Superior temporal gyrus (tissue), 1 donor: ENCODE measurements around the gene TRIM52.

ENCODE experiments used
- DNase-seq: peaks from one replicate; pipeline ENCODE4 v3.0.0-alpha.2; 2016; ENCODE audit errors: extremely low spot score

The TRIM52 gene

DNA sequence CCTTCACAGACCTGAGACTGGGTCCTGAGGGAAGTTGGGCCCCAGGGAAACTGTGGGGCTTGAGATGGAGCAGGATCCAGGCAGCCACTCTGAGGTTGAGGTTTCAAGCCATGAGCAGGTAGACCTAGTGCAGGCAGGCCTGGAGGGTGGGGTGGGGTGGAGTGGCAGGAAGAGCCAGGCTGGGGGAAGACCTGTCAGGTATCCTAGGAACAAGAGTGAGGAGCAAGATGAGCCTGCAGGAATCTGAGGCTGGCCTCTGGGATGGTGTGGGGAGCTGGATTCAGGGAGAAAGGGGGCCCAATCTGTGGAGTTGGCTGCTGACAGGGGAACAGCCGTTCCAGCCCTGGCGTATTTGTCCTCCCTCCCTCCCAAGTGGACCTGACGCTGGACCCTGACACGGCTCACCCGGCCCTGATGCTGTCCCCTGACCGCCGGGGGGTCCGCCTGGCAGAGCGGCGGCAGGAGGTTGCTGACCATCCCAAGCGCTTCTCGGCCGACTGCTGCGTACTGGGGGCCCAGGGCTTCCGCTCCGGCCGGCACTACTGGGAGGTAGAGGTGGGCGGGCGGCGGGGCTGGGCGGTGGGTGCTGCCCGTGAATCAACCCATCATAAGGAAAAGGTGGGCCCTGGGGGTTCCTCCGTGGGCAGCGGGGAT, 27.0 kb downstream of the TRIM52 start:
- no peak for DNase-seq

DNA sequence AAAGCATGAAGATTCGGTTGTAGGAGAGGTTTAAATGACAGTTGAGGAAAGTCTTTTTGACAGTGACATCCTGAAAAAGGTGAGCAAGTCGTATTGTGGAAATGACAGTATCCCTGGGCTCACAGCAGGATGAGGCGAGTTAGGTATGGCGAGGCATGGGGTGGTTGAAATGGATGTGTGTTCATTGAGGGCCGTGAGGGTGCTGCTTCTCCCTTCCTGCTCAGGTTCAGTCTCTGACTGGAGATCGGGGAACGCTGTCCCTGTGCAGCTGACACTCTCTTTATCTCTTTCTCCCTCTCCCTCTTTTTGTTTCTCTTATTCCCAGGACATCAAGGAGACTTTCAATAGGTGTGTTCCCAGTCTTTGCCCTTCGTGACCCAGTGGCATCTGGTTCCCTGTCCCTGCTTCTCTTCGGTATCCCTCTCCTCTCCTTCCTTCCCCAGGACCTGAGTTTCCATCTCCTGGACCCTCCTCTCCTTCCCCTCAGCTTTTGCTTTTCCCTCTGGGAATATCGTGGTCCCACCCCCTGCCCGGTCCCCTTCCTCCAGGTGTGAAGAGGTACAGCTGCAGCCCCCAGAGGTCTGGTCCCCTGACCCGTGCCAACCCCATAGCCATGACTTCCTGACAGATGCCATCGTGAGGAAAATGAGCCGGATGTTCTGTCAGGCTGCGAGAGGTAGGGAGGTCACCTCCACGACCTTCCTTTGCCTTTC, 27.7 kb downstream of the TRIM52 start:
- DNase-seq, result no peak

GRCh38 chr5:181232593-181232992, 28.4 kb downstream of the TRIM52 start:
- no peak for DNase-seq

DNA sequence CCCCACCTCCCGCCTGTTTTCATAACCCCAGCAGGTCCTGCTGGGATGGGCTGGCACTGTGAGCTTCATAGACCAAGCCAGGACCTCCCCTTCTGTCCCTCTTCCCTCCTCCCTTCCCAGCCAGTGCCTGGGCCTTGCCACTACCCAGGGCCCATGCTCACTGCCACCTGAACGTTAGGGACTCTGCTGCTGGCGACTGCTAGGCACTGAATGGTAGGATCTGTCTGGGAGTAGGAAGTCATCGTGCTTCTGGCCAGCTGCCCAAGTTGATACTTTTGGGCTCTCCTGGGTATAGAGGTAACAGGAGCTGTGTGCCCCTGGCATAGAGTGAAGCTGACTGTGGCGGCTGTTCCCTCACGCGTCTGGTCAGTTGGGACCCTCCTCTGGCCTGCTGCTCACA, 29.5 kb downstream of the TRIM52 start:
- no peak for DNase-seq

- no peak for DNase-seq
These were observed 30.4 kb downstream of the TRIM52 start for GRCh38 chr5:181230551-181230950.

GRCh38 chr5:181229996-181230395, 30.9 kb downstream of the TRIM52 start:
- no peak for DNase-seq

DNA sequence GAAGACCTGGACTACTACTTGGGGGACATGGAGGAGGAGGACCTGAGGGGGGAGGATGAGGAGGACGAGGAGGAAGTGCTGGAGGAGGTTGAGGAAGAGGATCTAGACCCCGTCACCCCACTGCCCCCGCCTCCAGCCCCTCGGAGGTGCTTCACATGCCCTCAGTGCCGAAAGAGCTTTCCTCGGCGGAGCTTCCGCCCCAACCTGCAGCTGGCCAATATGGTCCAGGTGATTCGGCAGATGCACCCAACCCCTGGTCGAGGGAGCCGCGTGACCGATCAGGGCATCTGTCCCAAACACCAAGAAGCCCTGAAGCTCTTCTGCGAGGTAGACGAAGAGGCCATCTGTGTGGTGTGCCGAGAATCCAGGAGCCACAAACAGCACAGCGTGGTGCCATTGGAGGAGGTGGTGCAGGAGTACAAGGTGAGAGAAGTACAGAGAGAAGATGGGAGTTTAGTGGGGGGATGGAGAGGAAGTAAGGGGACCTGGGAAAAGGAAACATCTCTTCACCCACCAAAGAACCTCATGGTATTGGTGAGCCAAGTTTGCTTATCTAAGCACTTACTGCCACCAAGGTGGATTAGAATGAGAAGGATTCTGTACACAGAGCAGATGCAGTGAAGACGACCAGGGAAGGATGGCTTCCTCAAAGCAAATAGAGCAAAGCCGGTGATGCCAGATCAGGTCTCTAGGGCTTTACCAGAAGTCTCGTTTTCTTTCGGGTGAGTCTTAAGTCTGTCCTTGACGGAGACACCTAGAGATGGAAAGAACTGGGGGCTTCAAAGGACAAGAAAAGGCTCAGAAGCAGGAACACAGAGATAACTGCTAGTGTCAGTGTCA, 36.3 kb downstream of the TRIM52 start:
- no peak for DNase-seq

DNA sequence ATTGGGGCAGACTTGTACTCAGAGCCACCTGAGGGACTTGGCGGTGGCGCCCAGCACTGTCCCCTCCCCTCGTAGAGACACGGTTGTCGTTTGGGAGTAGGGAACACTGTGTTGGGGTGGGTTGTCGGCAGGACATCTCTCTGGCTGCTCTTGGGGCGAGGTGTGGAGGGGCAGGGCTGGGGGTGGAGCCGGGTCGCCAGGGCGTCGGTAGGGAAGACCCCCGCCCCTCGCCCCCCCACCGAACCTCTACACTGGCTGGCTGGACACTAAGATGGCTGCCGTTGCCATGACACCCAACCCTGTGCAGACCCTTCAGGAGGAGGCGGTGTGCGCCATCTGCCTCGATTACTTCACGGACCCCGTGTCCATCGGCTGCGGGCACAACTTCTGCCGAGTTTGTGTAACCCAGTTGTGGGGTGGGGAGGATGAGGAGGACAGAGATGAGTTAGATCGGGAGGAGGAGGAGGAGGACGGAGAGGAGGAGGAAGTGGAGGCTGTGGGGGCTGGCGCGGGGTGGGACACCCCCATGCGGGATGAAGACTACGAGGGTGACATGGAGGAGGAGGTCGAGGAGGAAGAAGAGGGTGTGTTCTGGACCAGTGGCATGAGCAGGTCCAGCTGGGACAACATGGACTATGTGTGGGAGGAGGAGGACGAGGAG, 37.1 kb downstream of the TRIM52 start:
- DNase-seq, result no peak

DNA sequence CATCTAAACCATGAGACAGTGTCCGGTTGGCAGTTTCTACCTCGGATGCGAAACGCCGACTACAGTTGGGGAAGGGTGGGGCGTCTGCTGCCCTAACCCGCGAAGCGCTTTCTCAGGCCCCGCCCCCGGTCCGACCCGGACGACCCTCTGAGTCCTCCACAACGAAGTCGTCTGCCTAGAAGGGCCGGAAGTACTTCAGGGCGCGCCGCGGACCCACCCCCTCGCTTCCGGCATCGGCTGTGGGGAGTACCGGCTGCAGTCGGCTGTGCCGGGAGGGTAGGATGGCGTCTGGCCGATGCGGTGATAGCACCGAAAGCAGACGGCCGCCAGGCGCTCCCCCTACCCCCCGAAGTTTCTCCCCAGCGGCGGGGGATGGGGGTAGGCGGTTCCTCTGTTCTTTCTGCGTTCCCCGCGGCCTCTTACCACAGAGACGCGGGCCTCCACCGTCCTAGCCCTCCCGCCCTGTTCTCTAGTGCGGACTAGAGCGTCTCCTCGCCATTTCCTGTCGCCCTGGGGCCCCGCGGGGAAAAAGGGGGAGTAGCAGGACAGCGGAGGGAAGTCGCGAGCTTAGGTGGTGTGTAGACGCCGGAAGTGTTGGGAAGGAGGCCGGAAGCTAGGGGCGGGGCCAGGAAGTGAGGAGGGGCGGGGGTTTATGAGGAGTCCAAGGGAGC, 37.8 kb downstream of the TRIM52 start, which contains the start of gene TRIM41:
TRIM41 (plus strand) TSS at position 224 of the 671 bp plus-strand sequence. CDS start 719 bp downstream, outside the sequence.
- DNase-seq, result peak; percentile 97

- no peak for DNase-seq
These were observed 38.3 kb downstream of the TRIM52 start for GRCh38 chr5:181222630-181223057.

DNA sequence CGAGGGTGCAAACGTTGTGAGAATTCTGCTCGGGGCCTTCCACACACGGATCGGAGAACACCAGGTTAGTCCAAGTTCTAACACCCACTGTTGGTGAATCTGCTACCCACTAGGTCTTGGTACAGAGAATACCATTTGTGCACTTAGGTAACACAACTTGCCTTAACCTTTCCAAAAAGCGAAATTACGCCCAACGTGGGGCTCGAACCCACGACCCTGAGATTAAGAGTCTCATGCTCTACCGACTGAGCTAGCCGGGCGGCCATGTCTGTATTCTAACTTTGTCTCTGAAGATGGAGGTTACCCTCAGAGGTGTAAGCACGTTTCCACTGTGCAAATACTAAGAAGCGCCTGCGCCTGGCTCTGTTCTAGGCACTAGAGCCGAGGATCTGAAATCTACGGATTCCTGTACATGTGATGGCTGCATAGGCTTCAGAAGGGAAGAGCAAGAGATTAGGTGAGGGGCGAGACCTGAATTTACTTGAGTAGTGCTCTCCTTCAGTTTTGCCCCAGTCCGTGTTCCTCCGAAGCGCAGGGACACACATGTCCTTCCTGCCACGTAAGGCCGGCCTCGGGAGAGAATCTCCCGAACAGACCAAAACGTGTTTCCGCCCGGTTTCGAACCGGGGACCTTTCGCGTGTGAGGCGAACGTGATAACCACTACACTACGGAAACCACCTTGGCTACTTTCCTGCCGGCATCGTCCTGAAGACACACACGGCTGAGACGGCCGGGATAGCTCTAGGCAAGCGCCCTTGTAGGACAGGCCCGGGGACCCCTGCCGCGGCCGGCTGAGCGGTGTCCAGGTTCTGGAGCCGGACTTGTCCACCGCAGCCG, 38.9 kb downstream of the TRIM52 start:
- peak; percentile 96 for DNase-seq

- DNase-seq, result no peak
These were observed 39.7 kb downstream of the TRIM52 start for GRCh38 chr5:181221105-181221791.

DNA sequence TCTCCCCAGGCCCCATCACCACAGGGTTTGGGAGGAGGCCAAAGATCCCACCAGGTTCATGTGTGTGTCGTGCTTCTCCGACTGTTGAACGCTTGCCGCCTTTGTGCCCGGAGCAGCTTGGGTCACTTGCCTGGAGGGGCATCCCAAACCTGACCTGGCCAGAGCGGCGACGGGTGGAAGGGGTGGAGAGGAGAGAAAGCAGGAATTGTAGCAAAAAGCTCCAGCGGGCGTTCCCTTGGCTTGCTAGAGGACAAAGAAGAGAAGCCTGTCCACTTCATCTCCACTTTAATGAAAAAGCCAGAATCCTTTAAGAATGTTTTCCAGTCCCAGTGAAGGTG, 40.8 kb downstream of the TRIM52 start:
- no peak for DNase-seq

- no peak for DNase-seq
These were observed 41.4 kb downstream of the TRIM52 start for GRCh38 chr5:181219262-181220177.

GRCh38 chr5:181218795-181219124, 42.2 kb downstream of the TRIM52 start:
- DNase-seq, result no peak

DNA sequence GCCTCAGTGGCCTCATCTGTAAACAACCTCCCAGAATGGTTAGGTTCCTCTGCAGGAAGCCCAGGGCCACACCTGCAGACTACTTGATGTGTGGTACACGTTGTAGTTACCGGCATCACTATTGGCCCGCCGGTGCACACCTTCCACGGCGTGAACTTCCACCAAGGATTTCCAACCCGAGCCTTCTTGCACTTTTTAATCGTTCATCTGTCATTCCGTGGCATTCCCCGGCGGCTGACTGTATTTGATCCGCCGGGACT, 43.2 kb downstream of the TRIM52 start:
- DNase-seq, result no peak

GRCh38 chr5:181217111-181217802, 43.7 kb downstream of the TRIM52 start:
- DNase-seq, result no peak
